Activated CD8-positive, alpha-beta memory T cell treated with anti-CD3 and anti-CD28 coated beads for 36 hours (primary cell): ENCODE measurements around the gene MRPS22. TPM values are rescaled to one million over a fixed set of nuclear protein-coding genes. Genes with fewer than 3 reads are reported as not detected.

Source experiments
- CTCF ChIA-PET: fragments of 350-600 bp; sonication (Branson Sonifier 250); formaldehyde crosslinking; loops from one replicate; lab custom pipeline; 2021; ENCODE audit warnings: antibody characterized with exemption; lab: Charles Lee
- POLR2A ChIA-PET: fragments of 350-600 bp; sonication (Branson Sonifier 250); formaldehyde crosslinking; loops from one replicate; lab custom pipeline; 2021; ENCODE audit warnings: antibody characterized with exemption; lab: Charles Lee
- total RNA-seq, 2 experiments: library from RNA; stranded (reverse); gene quantifications; one replicate each; pipeline ENCODE4 v1.2.3, GENCODE V29; 2021

Gene MRPS22
- total RNA-seq, 2 experiments from 2014 or later: 71.1 to 72.4 TPM

- CTCF ChIA-PET: interaction anchor here (1.2 kb wide), 1 partner anchor 19 kb away, joined by 3 read pairs; no protein-coding TSS in a partner anchor
- POLR2A ChIA-PET: no interaction called here
Observed at GRCh38 chr3:139309880-139310279, 33.9 kb upstream of the MRPS22 start.

DNA sequence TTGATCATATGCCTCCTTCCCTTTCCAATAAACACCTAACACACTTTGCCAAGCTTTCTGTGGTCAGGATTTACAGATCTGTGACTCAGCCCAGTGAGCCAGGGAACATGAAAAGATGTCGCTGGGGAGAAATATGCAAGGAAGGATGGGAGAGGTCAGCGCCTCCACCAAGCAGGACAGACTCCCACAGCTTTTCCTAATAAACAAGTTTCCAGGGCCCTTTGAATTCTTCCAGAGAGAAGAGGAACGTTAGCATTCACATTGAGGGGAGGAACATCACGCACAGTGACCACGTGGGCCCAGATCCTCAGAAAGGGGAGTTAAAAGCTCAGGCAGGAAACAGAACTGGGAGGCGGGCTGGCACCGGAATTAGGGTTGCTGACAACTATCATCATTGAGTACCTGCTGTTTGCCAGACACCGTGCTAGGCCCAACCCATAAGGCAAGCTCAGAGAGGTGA, 33.3 kb upstream of the MRPS22 start:
- ChIA-PET CTCF (interaction anchor here (1.2 kb wide), 1 partner anchor 18 kb away, joined by 3 read pairs; no protein-coding TSS in a partner anchor), POLR2A (no interaction called here)

DNA sequence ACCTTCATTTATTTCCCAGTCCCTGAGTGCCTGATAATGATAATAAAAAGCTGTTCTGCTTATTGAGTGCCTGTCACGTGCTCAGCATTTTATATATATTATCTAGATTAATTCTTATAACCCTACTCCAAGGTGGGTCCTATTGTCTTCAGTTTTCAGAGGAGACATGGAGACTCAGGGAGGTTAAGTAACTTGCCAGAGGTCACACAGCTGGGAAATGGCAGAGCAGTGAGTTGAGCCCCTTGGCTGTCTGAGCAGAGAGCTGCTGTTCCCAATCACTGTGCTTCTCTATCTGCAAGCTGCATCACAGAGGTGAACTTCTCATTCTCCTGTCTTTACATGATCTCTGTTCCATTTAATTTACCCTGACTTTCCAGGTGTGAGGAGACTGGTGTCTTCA, 32.3 kb upstream of the MRPS22 start:
- CTCF ChIA-PET: no interaction called here
- POLR2A ChIA-PET: no interaction called here

DNA sequence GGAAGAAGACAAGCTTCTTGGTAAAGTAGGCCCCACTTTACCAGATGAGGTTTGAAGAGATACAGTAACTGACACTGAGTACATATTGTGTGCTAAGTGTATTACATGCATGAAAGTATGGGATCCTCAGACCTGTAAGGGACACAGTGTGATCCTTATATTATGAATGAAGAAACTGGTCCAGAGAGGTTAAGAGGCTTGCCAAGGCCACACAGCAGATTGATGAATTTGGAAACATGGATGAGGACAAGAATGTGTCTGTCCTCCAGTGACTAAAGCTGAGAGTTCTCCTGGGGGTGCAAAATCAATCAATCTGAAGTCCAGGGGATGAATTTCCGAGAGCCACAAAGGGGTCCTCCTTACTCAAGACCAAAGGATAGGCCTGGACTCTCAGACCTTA, 31.4 kb upstream of the MRPS22 start:
- ChIA-PET CTCF (no interaction called here), POLR2A (no interaction called here)

DNA sequence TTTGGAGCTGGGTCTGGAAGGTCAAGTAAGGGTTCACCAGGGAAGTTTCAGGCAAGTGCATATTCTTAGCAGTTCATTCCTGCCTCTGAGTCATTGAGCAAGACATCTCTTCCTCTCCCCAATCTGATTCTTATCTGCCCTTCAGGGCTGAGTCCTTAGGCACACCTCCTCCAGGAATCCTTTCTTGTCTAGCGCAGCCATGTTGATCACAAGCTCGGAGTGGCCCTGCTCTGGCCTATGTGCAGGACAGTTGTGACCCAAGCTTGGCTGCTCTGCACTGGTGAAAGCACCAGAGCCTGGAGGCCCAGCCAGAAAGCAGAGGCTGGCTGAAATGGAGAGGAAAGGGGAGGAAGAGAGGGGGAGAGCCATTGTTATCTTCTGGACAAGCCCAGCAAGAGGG, 30.9 kb upstream of the MRPS22 start:
- POLR2A ChIA-PET: no interaction called here
- CTCF ChIA-PET: no interaction called here

DNA sequence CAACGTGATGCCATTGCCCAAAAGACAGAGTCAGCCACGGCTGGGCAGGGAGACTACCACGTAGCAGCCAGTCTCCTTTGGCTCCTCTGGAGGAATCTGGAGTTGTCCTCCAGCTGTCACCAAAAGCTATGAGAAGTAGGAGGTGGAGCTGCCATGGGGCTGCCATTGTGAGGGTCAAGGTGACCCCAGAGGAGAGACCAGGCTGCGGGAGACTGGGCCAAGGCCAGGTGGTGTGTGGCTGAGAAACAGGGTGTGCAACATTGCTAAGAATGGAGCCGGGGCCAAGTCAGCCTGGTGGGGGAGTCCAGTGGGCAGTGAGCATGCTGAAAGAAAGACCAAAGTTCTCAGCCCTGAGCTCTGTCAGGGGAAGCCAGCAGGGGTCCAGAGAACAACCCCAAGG, 29.9 kb upstream of the MRPS22 start:
- POLR2A ChIA-PET: no interaction called here
- CTCF ChIA-PET: no interaction called here

DNA sequence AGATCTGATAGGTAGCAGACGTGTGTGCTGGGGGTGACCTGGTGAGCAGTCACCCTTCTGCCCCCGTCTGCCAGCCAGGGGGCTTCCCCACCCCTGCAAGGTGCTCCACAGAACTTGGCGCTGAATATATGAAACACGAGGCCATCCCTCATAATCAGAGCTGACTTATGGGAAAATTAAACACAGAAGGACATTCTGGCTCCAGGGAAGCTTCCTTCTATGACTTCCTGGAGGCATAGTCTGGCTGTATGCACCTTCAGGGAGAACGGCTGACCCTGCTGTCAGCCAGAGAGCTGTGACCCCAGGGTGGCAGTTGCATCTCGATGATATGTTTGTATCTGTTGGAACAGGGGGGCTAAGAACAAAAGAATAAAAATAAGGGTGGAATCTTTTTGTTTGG, 26.6 kb upstream of the MRPS22 start:
- POLR2A ChIA-PET: no interaction called here

GRCh38 chr3:139317660-139318430, 26.0 kb upstream of the MRPS22 start:
- POLR2A ChIA-PET: no interaction called here
- CTCF ChIA-PET: interaction anchor here (1.6 kb wide), 1 partner anchor 11 kb away, joined by 4 read pairs; no protein-coding TSS in a partner anchor

More for the DNA sequence above, 26.6 kb upstream of the MRPS22 start:
- CTCF ChIA-PET: no interaction called here

GRCh38 chr3:139318431-139318816, 25.4 kb upstream of the MRPS22 start:
- POLR2A ChIA-PET: no interaction called here

GRCh38 chr3:139318826-139319225, 25.0 kb upstream of the MRPS22 start:
- ChIA-PET POLR2A (no interaction called here), CTCF (interaction anchor here (0.6 to 1.6 kb wide), 2 partner anchors 10 to 11 kb away, joined by 3 to 4 read pairs; no protein-coding TSS in a partner anchor)

More at GRCh38 chr3:139318431-139318816, 25.4 kb upstream of the MRPS22 start:
- CTCF ChIA-PET: interaction anchor here (1.6 kb wide), 1 partner anchor 10 kb away, joined by 4 read pairs; no protein-coding TSS in a partner anchor

DNA sequence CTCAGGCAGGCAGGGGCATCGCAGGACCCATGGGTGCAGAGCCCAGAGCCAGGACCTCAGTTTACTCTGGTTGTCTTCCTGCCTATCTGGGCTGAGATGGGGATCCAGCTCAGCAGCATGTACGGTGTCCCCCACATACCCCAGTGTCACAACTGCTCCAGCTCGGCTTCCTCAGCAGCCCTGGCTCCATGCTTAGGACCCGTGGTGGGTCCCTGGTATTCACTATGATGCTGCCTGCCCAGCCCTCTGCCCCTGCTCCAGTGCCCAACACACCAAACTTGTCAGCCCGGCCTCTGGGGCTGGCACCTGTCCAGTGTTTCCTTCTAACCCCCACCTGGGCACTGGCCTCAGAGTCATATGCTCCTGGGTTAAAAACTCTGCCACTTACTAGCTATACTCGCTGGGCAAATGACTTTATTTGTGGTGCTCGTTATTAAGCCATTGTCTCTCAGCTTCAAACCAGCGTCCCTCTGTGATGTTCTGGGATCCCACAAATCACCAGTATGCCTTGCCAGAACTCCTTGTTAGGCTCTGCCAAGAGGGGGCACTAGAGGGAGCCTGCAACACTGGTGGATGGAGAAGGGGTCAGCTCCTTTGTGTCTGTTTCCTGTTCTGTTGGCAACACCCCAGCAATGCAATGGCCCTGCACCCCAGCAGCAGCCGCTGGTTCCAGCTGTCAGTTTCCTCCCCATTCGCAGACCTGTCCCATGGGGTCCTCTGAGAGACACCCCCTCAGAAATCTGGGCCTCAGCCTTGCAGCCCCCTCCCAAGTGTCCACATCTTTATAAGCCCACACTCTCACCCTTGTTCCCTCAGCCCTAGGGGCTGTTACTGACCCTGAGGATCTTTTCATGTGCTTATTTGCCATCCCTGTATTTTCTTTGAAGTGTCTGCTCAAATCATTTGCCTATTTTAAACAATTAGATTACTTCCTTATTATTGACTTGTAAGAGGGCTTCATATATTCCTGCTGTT, 24.1 kb upstream of the MRPS22 start:
- ChIA-PET POLR2A (no interaction called here), CTCF (interaction anchor here (0.6 to 1.0 kb wide), 2 partner anchors 9 to 10 kb away, joined by 3 read pairs; no protein-coding TSS in a partner anchor)

GRCh38 chr3:139320551-139321309, 23.1 kb upstream of the MRPS22 start:
- POLR2A ChIA-PET: no interaction called here
- CTCF ChIA-PET: no interaction called here

GRCh38 chr3:139322346-139322745, 21.5 kb upstream of the MRPS22 start:
- ChIA-PET CTCF (no interaction called here), POLR2A (no interaction called here)

- CTCF ChIA-PET: no interaction called here
Observed at GRCh38 chr3:139323146-139323545, 20.7 kb upstream of the MRPS22 start.

DNA sequence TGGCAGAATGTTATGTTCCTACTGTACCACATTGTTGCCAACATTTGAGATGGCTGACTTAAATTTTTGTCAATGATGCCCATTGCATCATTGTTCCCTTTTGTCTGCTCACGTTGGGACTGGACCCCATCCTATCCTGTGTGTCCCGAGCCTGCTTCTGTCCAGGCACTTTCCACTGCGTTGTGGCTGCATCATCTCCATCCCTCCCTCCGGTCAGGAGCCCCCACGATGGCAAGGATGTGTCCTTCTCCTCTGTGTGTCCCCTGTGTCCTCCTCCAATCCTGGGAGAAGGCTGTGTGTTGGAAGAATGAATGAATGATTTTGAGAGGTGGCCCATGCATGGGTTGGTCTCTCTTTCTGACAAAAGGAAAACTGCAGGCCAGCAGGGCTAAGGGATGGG, 19.4 kb upstream of the MRPS22 start:
- POLR2A ChIA-PET: no interaction called here
- CTCF ChIA-PET: no interaction called here

More at GRCh38 chr3:139323146-139323545, 20.7 kb upstream of the MRPS22 start:
- POLR2A ChIA-PET: no interaction called here

GRCh38 chr3:139325551-139325950, 18.3 kb upstream of the MRPS22 start:
- CTCF ChIA-PET: interaction anchor here (1.7 kb wide), 1 partner anchor 214 kb away, joined by 6 read pairs; no protein-coding TSS in a partner anchor
- POLR2A ChIA-PET: no interaction called here

GRCh38 chr3:139326131-139326530, 17.7 kb upstream of the MRPS22 start:
- CTCF ChIA-PET: interaction anchor here (1.7 kb wide), 1 partner anchor 215 kb away, joined by 6 read pairs; no protein-coding TSS in a partner anchor
- POLR2A ChIA-PET: no interaction called here

- CTCF ChIA-PET: interaction anchor here (1.7 kb wide), 1 partner anchor 215 kb away, joined by 6 read pairs; no protein-coding TSS in a partner anchor
- POLR2A ChIA-PET: no interaction called here
Observed at GRCh38 chr3:139326707-139327106, 17.1 kb upstream of the MRPS22 start.

GRCh38 chr3:139327231-139327630, 16.6 kb upstream of the MRPS22 start:
- CTCF ChIA-PET: interaction anchor here (1.7 kb wide), 1 partner anchor 216 kb away, joined by 6 read pairs; no protein-coding TSS in a partner anchor

More at GRCh38 chr3:139327231-139327630, 16.6 kb upstream of the MRPS22 start:
- POLR2A ChIA-PET: no interaction called here
